HUES64 (cell line): ENCODE measurements around the gene UBALD2.
"Not testable (repeated sequence)": the region's sequence is repeated elsewhere in the genome, so short reads cannot be mapped to it uniquely, and the experiment has no call there.

Experiments used
- H3K27ac ChIP-seq: 2 replicates; pipeline ENCODE4 v1.7.0; 2013; ENCODE audit warnings: low read depth, low read length, inconsistent platforms
- H3K27me3 ChIP-seq: 2 replicates; pipeline ENCODE4 v1.6.1; 2013; ENCODE audit warnings: mild to moderate bottlenecking, low read length; ENCODE audit not compliant: insufficient read depth
- H3K36me3 ChIP-seq: 2 replicates; pipeline ENCODE4 v1.6.1; 2013; ENCODE audit warnings: mild to moderate bottlenecking, low read length; ENCODE audit not compliant: insufficient read depth
- H3K4me1 ChIP-seq: 2 replicates; pipeline ENCODE4 v1.6.1; 2013; ENCODE audit warnings: mild to moderate bottlenecking, low read length, moderate library complexity; ENCODE audit not compliant: insufficient read depth
- H3K4me3 ChIP-seq: 2 replicates; pipeline ENCODE4 v1.5.1; 2013; ENCODE audit warnings: mild to moderate bottlenecking, low read length, moderate library complexity
- H3K9ac ChIP-seq: 2 replicates; pipeline ENCODE4 v1.6.1; 2013; ENCODE audit warnings: mild to moderate bottlenecking, low read depth, low read length
- H3K9me3 ChIP-seq: 2 replicates; pipeline ENCODE4 v1.6.1; 2013; ENCODE audit warnings: low read depth, low read length; ENCODE audit not compliant: insufficient read depth
- WGBS: fragments of 150-250, 120-280 bp; methylation state at CpG from one replicate; pipeline ENCODE4 v1.1.7; 2013; ENCODE audit warnings: missing lambda C conversion rate; 5-methylcytosine and 5-hydroxymethylcytosine counted together

UBALD2 gene

DNA sequence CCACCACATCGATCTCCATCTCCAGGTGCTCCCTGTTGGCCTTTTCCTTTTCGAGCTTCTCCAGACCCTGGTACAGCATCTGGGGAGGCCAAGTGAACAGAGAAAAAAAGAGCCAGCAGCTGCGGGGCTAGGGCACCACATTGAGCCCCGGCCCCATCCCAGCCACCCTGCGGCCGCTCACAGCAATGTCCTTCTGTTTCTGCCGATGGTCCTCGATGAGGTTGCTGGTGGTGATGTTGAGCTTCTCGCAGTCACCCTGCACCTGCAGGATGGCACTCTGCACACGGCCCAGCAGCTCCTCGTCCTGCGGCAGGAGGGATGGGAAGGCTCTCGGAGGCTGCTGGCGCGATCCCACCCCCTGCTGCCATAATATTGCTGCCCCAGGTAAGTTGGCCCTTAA lies 15.5 kb downstream of the UBALD2 start:
- H3K4me3 ChIP-seq: no peak overlapping the region
- H3K27ac ChIP-seq: no peak overlapping the region
- 94% methylated on average over 15 of the region's 15 CpGs for WGBS
- H3K4me1 ChIP-seq: peaks cover 6% of the 10 kb centered on the region; the same call in 1 of the 2 replicates
- no peaks in the 10 kb centered on the region for H3K9me3 ChIP-seq
- H3K9ac ChIP-seq: no peak overlapping the region
- H3K27me3 ChIP-seq: no peaks in the 10 kb centered on the region
- H3K36me3 ChIP-seq: no peaks in the 10 kb centered on the region

DNA sequence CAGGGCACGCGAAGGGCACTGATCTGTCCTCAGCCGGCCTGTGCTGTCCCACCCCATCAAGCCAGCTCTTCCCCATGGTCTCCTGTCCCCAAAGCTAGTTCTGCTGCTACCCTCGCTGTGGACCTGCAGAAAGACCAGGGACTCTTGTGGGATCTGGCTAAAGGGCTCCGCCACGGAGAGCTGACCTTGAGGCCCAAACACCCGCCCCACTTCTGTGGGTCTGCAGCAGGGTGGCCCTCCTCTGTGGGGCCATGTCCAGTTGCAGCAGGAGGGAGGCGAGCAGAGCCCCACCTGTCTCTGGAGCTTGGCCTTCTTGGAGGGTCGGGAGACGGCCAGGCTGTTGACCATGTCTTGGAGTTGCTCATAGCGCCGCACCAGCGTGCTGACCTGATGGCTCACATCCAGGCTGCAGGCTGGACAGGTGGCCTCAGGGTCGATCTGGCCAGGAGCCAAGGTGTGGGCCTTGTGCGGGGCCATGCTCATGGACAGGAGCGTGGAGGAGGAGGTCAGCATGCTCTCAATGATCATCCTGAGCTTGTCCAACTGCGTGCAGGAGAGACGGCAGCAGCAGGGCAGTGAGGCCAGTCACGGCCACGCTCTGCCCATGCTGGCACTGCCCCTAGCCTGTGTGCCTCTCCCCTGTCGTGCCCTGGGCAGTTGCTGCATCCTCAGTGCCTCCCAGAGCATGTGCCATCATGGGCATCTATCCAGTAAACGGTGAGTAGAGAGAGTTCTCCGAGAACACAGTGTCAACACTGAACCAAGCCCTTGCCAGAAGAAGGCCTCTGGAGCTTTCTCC lies 16.6 kb downstream of the UBALD2 start:
- H3K4me1 ChIP-seq: peaks cover under 1% of the 10 kb centered on the region; the same call in 1 of the 2 replicates

GRCh38 chr17:76292567-76292966 lies 27.4 kb downstream of the UBALD2 start:
- H3K4me1 ChIP-seq: no peaks in the 10 kb centered on the region
- 95% methylated on average over 4 of the region's 4 CpGs for WGBS
- no peaks in the 10 kb centered on the region for H3K27me3 ChIP-seq

More for the DNA sequence above, 16.6 kb downstream of the UBALD2 start:
- H3K27ac ChIP-seq: no peak overlapping the region
- H3K4me3 ChIP-seq: no peak overlapping the region
- no peaks in the 10 kb centered on the region for H3K9me3 ChIP-seq
- H3K36me3 ChIP-seq: no peaks in the 10 kb centered on the region
- H3K27me3 ChIP-seq: no peaks in the 10 kb centered on the region
- H3K9ac ChIP-seq: no peak overlapping the region
- 94% methylated on average over 23 of the region's 23 CpGs for WGBS

DNA sequence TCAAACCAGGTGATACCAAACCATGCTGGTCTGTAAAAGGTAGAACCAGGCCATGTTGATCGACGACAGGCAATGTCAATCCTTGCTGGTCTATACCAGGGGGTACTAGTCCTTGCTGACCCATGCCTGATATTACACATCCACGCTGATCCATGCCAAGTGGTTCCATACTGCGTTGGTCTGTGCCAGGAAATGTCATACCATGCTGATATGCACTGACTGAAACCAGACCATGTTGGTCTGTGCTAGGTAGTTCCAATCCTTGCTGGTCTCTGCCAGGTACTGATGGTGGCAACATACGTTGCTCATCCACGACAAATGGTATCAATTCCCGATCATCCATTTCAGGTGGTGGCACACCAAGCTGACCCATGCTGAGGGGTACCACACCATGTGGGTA lies 28.0 kb downstream of the UBALD2 start:
- Histone ChIP-seq H3K9ac (no peak overlapping the region), H3K27me3 (no peaks in the 10 kb centered on the region), H3K36me3 (peaks cover 7% of the 10 kb centered on the region; the same call in 1 of the 2 replicates), H3K4me1 (no peaks in the 10 kb centered on the region), H3K4me3 (no peak overlapping the region), H3K27ac (no peak overlapping the region), H3K9me3 (no peaks in the 10 kb centered on the region)
- WGBS: 91% methylated on average over 7 of the region's 7 CpGs

More at GRCh38 chr17:76292567-76292966, 27.4 kb downstream of the UBALD2 start:
- H3K9ac ChIP-seq: no peak overlapping the region
- no peak overlapping the region for H3K27ac ChIP-seq
- H3K4me3 ChIP-seq: no peak overlapping the region
- no peaks in the 10 kb centered on the region for H3K9me3 ChIP-seq
- H3K36me3 ChIP-seq: peaks cover 7% of the 10 kb centered on the region; the same call in 1 of the 2 replicates

DNA sequence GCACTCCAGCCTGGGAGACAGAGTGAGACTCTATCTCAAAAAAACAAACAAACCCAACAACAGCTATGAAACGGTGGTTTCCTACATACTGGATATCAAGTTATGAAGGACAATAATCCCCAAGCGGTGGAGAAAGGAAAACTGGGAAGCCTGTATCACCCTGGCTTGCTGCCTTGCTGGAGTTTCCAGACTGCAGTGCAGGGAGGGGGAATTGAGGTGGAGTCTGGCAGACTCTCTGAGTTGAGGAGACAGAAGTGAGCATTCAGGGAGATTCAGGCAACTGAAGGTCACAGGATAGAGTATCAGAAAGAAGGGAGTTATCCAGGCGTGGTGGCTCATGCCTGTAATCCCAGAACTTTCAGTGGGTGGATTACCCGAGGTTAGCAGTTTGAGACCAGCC lies 31.0 kb downstream of the UBALD2 start:
- no peaks in the 10 kb centered on the region for H3K4me1 ChIP-seq
- no peak overlapping the region for H3K4me3 ChIP-seq
- H3K27ac ChIP-seq: no peak overlapping the region
- no peak overlapping the region for H3K9ac ChIP-seq
- no peaks in the 10 kb centered on the region for H3K9me3 ChIP-seq
- no peaks in the 10 kb centered on the region for H3K27me3 ChIP-seq
- 93% methylated on average over 4 of the region's 4 CpGs for WGBS
- peaks cover 7% of the 10 kb centered on the region; the same call in 1 of the 2 replicates for H3K36me3 ChIP-seq

DNA sequence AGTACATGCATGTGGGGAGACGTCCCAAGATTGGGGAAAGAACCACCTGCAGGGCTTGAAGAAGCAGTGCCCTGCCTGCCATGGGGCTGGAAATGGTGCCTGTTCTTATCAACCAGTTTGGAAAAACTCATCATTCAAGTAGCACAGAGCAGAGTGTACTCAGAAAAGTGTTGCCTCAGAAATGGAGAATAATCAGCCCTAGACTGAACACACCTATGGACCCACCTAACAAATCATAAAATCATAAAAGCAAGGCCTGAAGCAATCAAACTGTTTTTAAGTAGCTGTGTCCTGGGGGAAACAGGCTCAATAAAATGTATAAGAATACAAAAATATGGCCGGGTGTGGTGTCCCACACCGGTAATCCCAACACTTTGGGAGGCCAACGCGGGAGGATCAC lies 31.7 kb downstream of the UBALD2 start:
- Histone ChIP-seq H3K4me1 (no peaks in the 10 kb centered on the region), H3K9me3 (no peaks in the 10 kb centered on the region), H3K27me3 (no peaks in the 10 kb centered on the region)

DNA sequence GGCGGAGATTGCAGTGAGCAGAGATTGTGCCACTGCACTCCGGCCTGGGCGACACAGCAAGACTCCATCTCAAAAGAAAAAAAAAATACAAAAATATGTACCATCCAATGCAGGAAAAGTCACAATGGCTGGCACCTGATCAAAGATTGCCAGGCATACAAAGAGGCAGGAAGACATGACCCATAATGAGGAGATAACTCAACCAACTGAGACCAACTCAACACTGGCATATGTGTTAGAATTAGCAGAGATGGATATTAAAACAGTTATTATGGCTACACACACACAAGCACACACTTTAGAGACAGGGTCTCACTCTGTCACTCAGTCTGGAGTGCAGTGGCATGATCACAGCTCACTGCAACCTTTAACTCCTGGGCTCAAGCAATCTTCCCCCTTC lies 32.3 kb downstream of the UBALD2 start:
- H3K27ac ChIP-seq: no peak overlapping the region
- WGBS: 95% methylated on average over 3 of the region's 3 CpGs
- H3K9ac ChIP-seq: no peak overlapping the region
- H3K4me3 ChIP-seq: no peak overlapping the region
- H3K9me3 ChIP-seq: no peaks in the 10 kb centered on the region
- H3K27me3 ChIP-seq: no peaks in the 10 kb centered on the region
- H3K36me3 ChIP-seq: peaks cover 7% of the 10 kb centered on the region; the same call in 1 of the 2 replicates
- no peaks in the 10 kb centered on the region for H3K4me1 ChIP-seq

More for the DNA sequence above, 31.7 kb downstream of the UBALD2 start:
- 82% methylated on average over 5 of the region's 5 CpGs for WGBS
- peaks cover 7% of the 10 kb centered on the region; the same call in 1 of the 2 replicates for H3K36me3 ChIP-seq
- H3K4me3 ChIP-seq: no peak overlapping the region
- no peak overlapping the region for H3K9ac ChIP-seq
- no peak overlapping the region for H3K27ac ChIP-seq

GRCh38 chr17:76304226-76305134 lies 39.3 kb downstream of the UBALD2 start:
- Histone ChIP-seq H3K27me3 (no peaks in the 10 kb centered on the region), H3K36me3 (peaks cover 3% of the 10 kb centered on the region; the same call in 1 of the 2 replicates), H3K9me3 (no peaks in the 10 kb centered on the region), H3K27ac (no peak overlapping the region), H3K9ac (no peak overlapping the region), H3K4me1 (no peaks in the 10 kb centered on the region), H3K4me3 (no peak overlapping the region)
- 93% methylated on average over 14 of the region's 17 CpGs for WGBS

DNA sequence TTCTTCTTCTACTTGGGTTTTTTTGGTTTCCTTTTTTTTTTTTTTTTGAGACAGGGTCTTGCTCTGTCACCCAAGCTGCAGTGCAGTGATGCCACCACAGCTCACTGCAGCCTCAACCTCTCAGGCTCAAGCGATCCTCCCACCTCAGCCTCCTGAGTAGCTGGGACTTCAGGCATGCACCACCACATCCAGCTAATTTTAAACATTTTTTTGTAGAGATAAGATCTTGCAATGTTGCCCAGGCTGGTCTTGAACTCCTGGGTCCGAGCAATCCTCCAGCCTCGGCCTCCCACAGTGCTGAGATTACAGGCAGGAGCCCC lies 39.9 kb downstream of the UBALD2 start:
- not testable (repeated sequence) for H3K4me1 ChIP-seq, H3K36me3 ChIP-seq, H3K27me3 ChIP-seq, H3K9me3 ChIP-seq, H3K4me3 ChIP-seq, H3K9ac ChIP-seq, H3K27ac ChIP-seq
- 93% methylated on average over 3 of the region's 3 CpGs for WGBS

DNA sequence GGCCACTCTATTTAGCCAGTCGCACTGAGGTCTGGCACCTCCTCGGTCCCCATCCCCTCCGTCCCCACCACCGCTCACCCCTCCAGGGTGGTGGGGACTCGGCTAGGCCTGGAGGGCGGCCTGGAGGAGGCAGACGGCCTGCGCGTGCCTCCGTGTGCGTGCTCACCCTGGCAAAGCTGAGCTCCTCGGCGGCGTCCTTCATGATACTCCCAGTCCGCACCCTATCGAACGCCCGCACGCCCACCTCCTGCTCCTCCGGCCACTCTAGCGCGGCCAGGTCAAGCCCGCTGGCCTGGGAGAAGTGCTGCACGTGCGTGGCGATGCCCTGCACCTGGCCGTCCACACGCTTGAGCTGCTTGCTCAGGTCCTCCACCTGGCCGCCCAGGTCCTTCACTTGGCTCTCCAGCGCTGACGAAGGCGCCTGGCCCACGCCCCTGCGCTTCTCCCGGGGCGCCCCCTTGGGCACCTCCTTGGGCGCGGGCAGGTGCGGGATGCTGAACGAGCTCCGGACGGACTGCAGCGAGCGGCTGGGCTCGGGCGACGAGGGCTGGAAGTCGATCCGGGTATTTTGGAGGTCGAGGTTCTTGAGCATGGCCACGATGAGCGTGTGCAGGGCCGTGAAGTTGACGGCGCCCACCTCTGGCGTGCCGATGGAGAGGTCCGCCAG lies 42.3 kb downstream of the UBALD2 start:
- Histone ChIP-seq H3K9ac (no peak overlapping the region), H3K9me3 (no peaks in the 10 kb centered on the region), H3K36me3 (peaks cover 22% of the 10 kb centered on the region), H3K4me1 (no peaks in the 10 kb centered on the region), H3K27ac (no peak overlapping the region), H3K27me3 (no peaks in the 10 kb centered on the region), H3K4me3 (no peak overlapping the region)
- 96% methylated on average over 58 of the region's 58 CpGs for WGBS

DNA sequence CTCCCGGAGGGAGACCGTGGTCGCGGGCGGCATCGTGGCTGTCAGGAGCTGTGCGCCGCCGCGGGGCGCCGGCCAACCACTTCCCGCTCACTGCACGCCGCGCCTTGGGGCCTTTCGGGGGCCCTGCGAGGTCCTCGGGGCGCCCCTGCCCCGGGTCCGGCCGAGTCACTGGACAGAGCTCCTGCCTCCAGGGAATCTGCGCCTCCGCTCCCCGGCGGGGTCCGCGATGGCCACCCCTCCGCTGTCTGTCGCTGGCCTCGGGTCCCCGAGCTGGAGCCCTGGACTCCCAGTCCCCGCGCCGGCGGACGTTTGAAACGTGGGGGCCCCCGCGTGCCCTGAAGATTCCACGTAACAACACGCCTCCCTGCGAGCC lies 42.8 kb downstream of the UBALD2 start, which contains the start of gene QRICH2:
Gene QRICH2 (minus strand): TSS at position 311 of the 373 bp plus-strand sequence. CDS start 278 bp downstream, at position 33.
- Histone ChIP-seq H3K4me1 (no peaks in the 10 kb centered on the region), H3K4me3 (no peak within 1 kb of the TSS), H3K27ac (no peak within 1 kb of the TSS), H3K36me3 (peaks cover 27% of the 10 kb centered on the region), H3K9ac (no peak within 1 kb of the TSS), H3K9me3 (no peaks in the 10 kb centered on the region), H3K27me3 (no peaks in the 10 kb centered on the region)
- 97% methylated on average over 44 of the region's 44 CpGs for WGBS
